Suprapubic skin (tissue), 4 donors: ENCODE data around the gene EDEM3. TPM values are rescaled to one million over a fixed set of nuclear protein-coding genes. Genes with fewer than 3 reads are reported as not detected.

Experiments used
- DNase-seq, 2 donors: peaks; one replicate each; pipeline ENCODE4 v3.0.0-alpha.2; 2019; ENCODE audit warnings: low spot score in 2 of 2
- H3K27ac ChIP-seq: fragments of 200-600 bp; sonication (generic); one replicate; pipeline ENCODE4 v1.5.1; 2019
- H3K27me3 ChIP-seq: fragments of 200-600 bp; sonication (generic); one replicate; pipeline ENCODE4 v1.5.1; 2019
- H3K36me3 ChIP-seq: fragments of 200-600 bp; sonication (generic); one replicate; pipeline ENCODE4 v1.5.1; 2019
- H3K4me1 ChIP-seq: fragments of 200-600 bp; sonication (generic); one replicate; pipeline ENCODE4 v1.5.1; 2019
- H3K4me3 ChIP-seq: fragments of 200-600 bp; sonication (generic); one replicate; pipeline ENCODE4 v1.5.1; 2019; ENCODE audit warnings: mild to moderate bottlenecking
- H3K9me3 ChIP-seq: fragments of 200-600 bp; sonication (generic); one replicate; pipeline ENCODE4 v1.5.1; 2019
- EP300 ChIP-seq: sonication (generic); formaldehyde crosslinking; IDR thresholded peaks from one replicate; pipeline ENCODE4 v1.6.1; 2017; ENCODE audit warnings: antibody characterized with exemption
- POLR2A ChIP-seq, 2 donors: fragments of 450-650 bp; IDR thresholded peaks; one replicate each; pipeline ENCODE4 v1.6.1; 2017; ENCODE audit warnings: antibody characterized with exemption in 2 of 2, mild to moderate bottlenecking in 2 of 2, moderate library complexity in 2 of 2
- POLR2AphosphoS5 ChIP-seq, 3 donors: sonication (generic); formaldehyde crosslinking; IDR thresholded peaks; one replicate each; pipeline ENCODE4 v1.6.1; 2017; ENCODE audit warnings: antibody characterized with exemption in 3 of 3
- WGBS: methylation state at CpG from one replicate; pipeline ENCODE4 v1.1.5; 2018; 5-methylcytosine and 5-hydroxymethylcytosine counted together
- total RNA-seq, 4 donors: library from RNA; depleted of rRNA; stranded (reverse); fragments of >200 nt; gene quantifications; one replicate each; pipeline ENCODE4 v1.1.0, GENCODE V29; 2016
- TF ChIP-seq, protein P1 (sequence below), 2 donors: fragments of 200-600 bp in 1 of 2; fragments of 450-650 bp in 1 of 2; sonication (generic) in 1 of 2; IDR thresholded peaks; one replicate each; pipeline ENCODE4 v1.5.1; 2016 to 2019; ENCODE audit warnings: antibody characterized with exemption in 2 of 2, mild to moderate bottlenecking in 1 of 2, moderate library complexity in 1 of 2

EDEM3 gene
- total RNA-seq, 4 donors from 2014 or later = 19.4 to 55.7 (median 28.7) TPM

DNA sequence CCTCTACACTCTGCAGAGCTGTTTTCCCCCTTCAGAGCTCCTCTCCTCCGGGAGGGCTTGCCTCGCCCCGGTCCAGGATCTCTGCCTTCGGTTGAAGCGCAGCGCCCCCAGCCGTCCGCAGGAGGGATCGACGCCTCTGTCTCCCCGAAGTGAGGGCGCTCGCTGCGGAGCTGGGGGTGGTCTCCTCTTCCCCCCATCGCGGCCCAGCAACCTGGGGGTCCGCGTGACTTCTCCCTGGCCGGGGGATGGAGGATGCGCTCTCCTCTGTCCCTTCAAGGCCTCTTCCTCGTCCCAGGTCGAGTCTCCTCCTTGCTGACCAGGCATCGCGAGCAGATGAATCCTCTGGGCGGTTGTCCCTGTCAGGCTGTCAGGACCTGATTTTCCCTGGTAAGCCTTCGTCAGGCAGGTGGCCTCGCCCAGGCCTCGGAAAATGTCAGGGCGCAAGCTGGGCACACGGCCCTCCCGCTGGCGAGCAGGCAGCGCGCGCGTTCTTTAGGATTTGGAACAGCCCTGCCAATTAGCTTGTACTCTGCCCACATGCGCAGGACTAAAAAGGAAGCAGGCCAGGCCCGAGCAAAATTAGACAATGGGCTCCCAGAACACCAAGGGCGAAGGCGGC is 90.5 kb downstream of the EDEM3 start:
- Histone ChIP-seq H3K27me3 (no peaks in the 10 kb centered on the region), H3K4me1 (peaks cover 10% of the 10 kb centered on the region), H3K4me3 (peak overlapping the region; percentile 46), H3K9me3 (no peaks in the 10 kb centered on the region), H3K27ac (no peak overlapping the region), H3K36me3 (no peaks in the 10 kb centered on the region)
- WGBS = 12% methylated on average over 28 of the region's 40 CpGs
- peak; percentile 85 to 90 for DNase-seq
- TF ChIP-seq, protein P1, sequence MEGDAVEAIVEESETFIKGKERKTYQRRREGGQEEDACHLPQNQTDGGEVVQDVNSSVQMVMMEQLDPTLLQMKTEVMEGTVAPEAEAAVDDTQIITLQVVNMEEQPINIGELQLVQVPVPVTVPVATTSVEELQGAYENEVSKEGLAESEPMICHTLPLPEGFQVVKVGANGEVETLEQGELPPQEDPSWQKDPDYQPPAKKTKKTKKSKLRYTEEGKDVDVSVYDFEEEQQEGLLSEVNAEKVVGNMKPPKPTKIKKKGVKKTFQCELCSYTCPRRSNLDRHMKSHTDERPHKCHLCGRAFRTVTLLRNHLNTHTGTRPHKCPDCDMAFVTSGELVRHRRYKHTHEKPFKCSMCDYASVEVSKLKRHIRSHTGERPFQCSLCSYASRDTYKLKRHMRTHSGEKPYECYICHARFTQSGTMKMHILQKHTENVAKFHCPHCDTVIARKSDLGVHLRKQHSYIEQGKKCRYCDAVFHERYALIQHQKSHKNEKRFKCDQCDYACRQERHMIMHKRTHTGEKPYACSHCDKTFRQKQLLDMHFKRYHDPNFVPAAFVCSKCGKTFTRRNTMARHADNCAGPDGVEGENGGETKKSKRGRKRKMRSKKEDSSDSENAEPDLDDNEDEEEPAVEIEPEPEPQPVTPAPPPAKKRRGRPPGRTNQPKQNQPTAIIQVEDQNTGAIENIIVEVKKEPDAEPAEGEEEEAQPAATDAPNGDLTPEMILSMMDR (IDR thresholded peaks at IDR 0.05) = peak; percentile 81 to 92
- TF ChIP-seq POLR2A (IDR thresholded peaks at IDR 0.05) (no peak), POLR2AphosphoS5 (IDR thresholded peaks at IDR 0.05) (peak in 1 of 3 donors; percentile 46), EP300 (no peak)

DNA sequence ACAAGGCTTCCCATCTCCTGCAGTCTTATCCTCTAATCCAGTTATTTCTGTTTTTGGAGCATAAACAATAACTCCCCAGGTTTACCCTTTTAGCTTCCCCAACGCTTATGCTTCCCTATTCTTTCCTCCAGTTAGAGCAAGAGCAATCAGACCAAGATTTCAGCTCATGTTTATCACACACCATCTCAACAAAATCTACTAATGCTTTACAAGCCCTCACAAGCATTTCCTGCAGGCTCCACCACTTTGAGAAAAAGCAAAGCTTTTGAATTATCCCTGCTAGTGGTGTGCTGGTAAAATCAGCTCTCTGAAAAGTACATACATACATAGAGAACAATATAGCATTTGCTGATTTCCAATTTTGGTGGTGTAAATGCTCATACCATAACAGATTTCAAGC is 92.9 kb downstream of the EDEM3 start:
- WGBS = 33% methylated on average over 1 of the region's 1 CpG
- TF ChIP-seq, protein P1 (IDR thresholded peaks at IDR 0.05) = no peak
- TF ChIP-seq POLR2AphosphoS5 (IDR thresholded peaks at IDR 0.05) (no peak), POLR2A (IDR thresholded peaks at IDR 0.05) (no peak), EP300 (no peak)

DNA sequence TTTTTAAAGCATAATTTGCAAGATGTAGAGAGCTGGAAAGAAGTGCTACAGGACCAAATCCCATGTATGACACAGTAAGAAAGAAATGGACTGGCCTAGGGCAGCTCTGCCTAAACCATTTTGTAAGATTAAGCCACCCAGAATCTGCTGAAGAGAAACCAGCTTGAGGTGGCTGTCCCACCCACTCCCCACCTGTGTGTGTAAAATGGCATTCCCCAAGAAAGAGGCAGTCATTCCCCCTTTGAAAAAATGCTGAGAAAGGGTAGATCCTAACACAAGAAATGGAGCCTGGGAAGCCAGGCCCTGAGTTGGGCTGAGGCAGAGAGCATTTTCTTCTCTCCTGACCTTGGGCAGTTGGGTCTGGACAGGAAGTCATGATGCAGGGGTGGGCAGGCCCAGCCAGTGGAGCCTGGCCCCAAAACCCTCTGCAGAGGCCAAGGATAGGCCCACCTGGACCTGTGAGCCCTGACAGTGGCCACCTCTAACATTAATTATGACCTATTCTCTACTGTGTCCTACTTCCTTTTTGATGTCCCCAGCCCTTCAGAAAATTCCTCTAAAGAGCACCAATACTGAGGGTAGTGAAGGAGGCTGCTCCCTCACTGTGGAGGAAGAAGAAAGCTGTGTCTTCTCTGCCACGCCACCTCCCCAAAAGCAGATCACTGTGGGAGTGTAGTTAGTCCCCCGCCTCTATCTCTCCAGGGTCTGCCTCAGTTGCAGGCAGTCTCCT is 94.0 kb downstream of the EDEM3 start:
- TF ChIP-seq POLR2A (IDR thresholded peaks at IDR 0.05) = no peak
- no peak for TF ChIP-seq POLR2AphosphoS5 (IDR thresholded peaks at IDR 0.05)
- TF ChIP-seq EP300 = no peak
- TF ChIP-seq, protein P1 (IDR thresholded peaks at IDR 0.05) = no peak
- no peaks in the 10 kb centered on the region for H3K27me3 ChIP-seq
- DNase-seq = no peak
- WGBS = 83% methylated on average over 2 of the region's 2 CpGs
- peaks cover 10% of the 10 kb centered on the region for H3K4me1 ChIP-seq
- no peak overlapping the region for H3K4me3 ChIP-seq
- no peak overlapping the region for H3K27ac ChIP-seq
- no peaks in the 10 kb centered on the region for H3K36me3 ChIP-seq
- no peaks in the 10 kb centered on the region for H3K9me3 ChIP-seq

More for the DNA sequence above, 92.9 kb downstream of the EDEM3 start:
- no peak for DNase-seq
- Histone ChIP-seq H3K27me3 (no peaks in the 10 kb centered on the region), H3K36me3 (no peaks in the 10 kb centered on the region), H3K4me3 (no peak overlapping the region), H3K27ac (no peak overlapping the region), H3K4me1 (peaks cover 10% of the 10 kb centered on the region), H3K9me3 (no peaks in the 10 kb centered on the region)

DNA sequence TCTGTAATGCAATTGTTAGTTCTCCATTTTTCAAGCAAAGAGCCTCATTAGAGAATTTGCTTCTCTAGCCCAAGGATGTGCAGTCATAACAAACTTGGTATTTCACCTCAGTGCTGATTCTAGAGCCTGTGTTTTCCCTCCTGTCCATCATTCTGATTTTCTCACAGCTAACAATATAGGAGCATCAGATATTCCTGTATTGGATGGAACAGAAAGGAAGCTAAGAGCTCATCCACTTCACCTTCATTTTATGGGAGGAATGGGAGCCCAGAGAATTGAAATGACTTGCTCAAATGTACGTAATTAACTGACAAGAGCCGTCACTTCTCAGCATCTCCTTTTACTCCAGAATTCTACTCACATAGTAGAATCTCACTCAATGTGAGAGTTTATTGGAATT is 96.6 kb downstream of the EDEM3 start:
- H3K9me3 ChIP-seq = no peaks in the 10 kb centered on the region
- H3K36me3 ChIP-seq = no peaks in the 10 kb centered on the region
- no peaks in the 10 kb centered on the region for H3K27me3 ChIP-seq
- no peak overlapping the region for H3K4me3 ChIP-seq
- H3K4me1 ChIP-seq = peaks cover 8% of the 10 kb centered on the region
- TF ChIP-seq EP300 (no peak), POLR2A (IDR thresholded peaks at IDR 0.05) (no peak), POLR2AphosphoS5 (IDR thresholded peaks at IDR 0.05) (no peak)
- TF ChIP-seq, protein P1 (IDR thresholded peaks at IDR 0.05) = no peak
- DNase-seq = no peak
- H3K27ac ChIP-seq = no peak overlapping the region
- WGBS = 94% methylated on average over 2 of the region's 2 CpGs

DNA sequence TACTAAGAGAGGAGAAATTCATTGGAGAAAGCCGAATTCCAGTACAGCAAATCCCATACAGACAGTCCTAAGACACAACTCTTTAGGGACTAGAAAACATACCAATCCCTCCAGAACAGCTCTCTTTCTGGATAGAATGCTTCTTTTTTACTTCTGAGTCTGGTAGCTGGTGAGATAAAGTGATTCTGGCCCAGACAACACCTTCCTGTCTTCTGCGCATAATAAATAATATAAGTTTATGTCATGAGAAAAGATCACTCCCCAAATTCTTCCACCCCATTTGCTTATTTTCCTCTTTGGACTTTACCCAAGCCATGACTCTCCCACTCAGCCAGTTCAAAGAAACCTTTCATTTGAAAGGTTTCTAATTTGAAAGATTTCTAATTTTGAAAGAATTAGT is 98.4 kb downstream of the EDEM3 start:
- no peak for TF ChIP-seq EP300
- TF ChIP-seq POLR2A (IDR thresholded peaks at IDR 0.05) = no peak
- TF ChIP-seq, protein P1 (IDR thresholded peaks at IDR 0.05) = no peak
- no peak for TF ChIP-seq POLR2AphosphoS5 (IDR thresholded peaks at IDR 0.05)
- Histone ChIP-seq H3K27me3 (no peaks in the 10 kb centered on the region), H3K9me3 (no peaks in the 10 kb centered on the region), H3K4me3 (no peak overlapping the region), H3K36me3 (no peaks in the 10 kb centered on the region), H3K4me1 (peaks cover 8% of the 10 kb centered on the region), H3K27ac (no peak overlapping the region)
- 81% methylated on average over 2 of the region's 2 CpGs for WGBS
- no peak for DNase-seq
